Gastrocnemius medialis (tissue), 4 donors: ENCODE results near the gene C6orf89.

Experiments used
- POLR2A ChIP-seq, 2 donors: fragments of 450-650 bp; IDR thresholded peaks; one replicate each; pipeline ENCODE4 v1.6.1; 2017; ENCODE audit warnings: antibody characterized with exemption in 2 of 2, mild to moderate bottlenecking in 2 of 2, moderate library complexity in 2 of 2
- TF ChIP-seq, protein P1 (sequence below), 5 experiments: fragments of 450-650 bp in 3 of 5; fragments of 200-600 bp in 2 of 5; sonication (generic) in 2 of 5; IDR thresholded peaks in 4 of 5; conservative IDR thresholded peaks in 1 of 5; 1 replicate in 4 of 5; 2 replicates in 1 of 5; pipeline ENCODE4 v1.5.1; 2016 to 2019; ENCODE audit warnings: antibody characterized with exemption in 5 of 5, mild to moderate bottlenecking in 3 of 5, moderate library complexity in 3 of 5

GRCh38 chr6:36967757-36968156 lies 82.0 kb downstream of the C6orf89 start:
- TF ChIP-seq, protein P1, sequence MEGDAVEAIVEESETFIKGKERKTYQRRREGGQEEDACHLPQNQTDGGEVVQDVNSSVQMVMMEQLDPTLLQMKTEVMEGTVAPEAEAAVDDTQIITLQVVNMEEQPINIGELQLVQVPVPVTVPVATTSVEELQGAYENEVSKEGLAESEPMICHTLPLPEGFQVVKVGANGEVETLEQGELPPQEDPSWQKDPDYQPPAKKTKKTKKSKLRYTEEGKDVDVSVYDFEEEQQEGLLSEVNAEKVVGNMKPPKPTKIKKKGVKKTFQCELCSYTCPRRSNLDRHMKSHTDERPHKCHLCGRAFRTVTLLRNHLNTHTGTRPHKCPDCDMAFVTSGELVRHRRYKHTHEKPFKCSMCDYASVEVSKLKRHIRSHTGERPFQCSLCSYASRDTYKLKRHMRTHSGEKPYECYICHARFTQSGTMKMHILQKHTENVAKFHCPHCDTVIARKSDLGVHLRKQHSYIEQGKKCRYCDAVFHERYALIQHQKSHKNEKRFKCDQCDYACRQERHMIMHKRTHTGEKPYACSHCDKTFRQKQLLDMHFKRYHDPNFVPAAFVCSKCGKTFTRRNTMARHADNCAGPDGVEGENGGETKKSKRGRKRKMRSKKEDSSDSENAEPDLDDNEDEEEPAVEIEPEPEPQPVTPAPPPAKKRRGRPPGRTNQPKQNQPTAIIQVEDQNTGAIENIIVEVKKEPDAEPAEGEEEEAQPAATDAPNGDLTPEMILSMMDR (IDR thresholded peaks at IDR 0.05 in 4 of 5, conservative IDR thresholded peaks at IDR 0.05 in 1 of 5) = no peak
- TF ChIP-seq POLR2A (IDR thresholded peaks at IDR 0.05) = no peak
